DMS114 treated with DMSO at 0.1 percent for 48 hours (cell line): Measurements from ENCODE around the gene CUEDC1.

Experiments
- DNase-seq: peaks from one replicate; lab custom pipeline; 2025; ENCODE audit not compliant: unreplicated experiment; lab: John Stamatoyannopoulos, UW

CUEDC1 gene

GRCh38 chr17:57918017-57918895, 37.0 kb downstream of the CUEDC1 start:
- no peak for DNase-seq

- DNase-seq: no peak
Measured at GRCh38 chr17:57916925-57917858, 38.0 kb downstream of the CUEDC1 start.

- DNase-seq: no peak
Measured at GRCh38 chr17:57915985-57916757, 39.0 kb downstream of the CUEDC1 start.

- no peak for DNase-seq
Measured at GRCh38 chr17:57915544-57915943, 39.7 kb downstream of the CUEDC1 start.

- DNase-seq: no peak
Measured at GRCh38 chr17:57914273-57915142, 40.7 kb downstream of the CUEDC1 start.

GRCh38 chr17:57913575-57914272, 41.5 kb downstream of the CUEDC1 start:
- DNase-seq: no peak

GRCh38 chr17:57911834-57912673, 43.2 kb downstream of the CUEDC1 start:
- no peak for DNase-seq

GRCh38 chr17:57910462-57911420, 44.5 kb downstream of the CUEDC1 start:
- no peak for DNase-seq

- DNase-seq: no peak
Measured at GRCh38 chr17:57909551-57909950, 45.7 kb downstream of the CUEDC1 start.

GRCh38 chr17:57908278-57908677, 46.9 kb downstream of the CUEDC1 start:
- no peak for DNase-seq

- DNase-seq: no peak
Measured at GRCh38 chr17:57906910-57907309, 48.3 kb downstream of the CUEDC1 start.

GRCh38 chr17:57905875-57906455, 49.2 kb downstream of the CUEDC1 start:
- no peak for DNase-seq

- DNase-seq: no peak
Measured at GRCh38 chr17:57903961-57904360, 51.3 kb downstream of the CUEDC1 start.

- DNase-seq: no peak
Measured at GRCh38 chr17:57902800-57903759, 52.1 kb downstream of the CUEDC1 start.

- DNase-seq: no peak
Measured at GRCh38 chr17:57902117-57902799, 53.0 kb downstream of the CUEDC1 start.
